ENCODE data around the gene CDK4.

- TF ChIP-seq L3MBTL2 (conservative IDR thresholded peaks at IDR 0.05), result no peak
- TF ChIP-seq ELF4 (IDR thresholded peaks at IDR 0.05), result no peak
- no peak for TF ChIP-seq BHLHE40 (IDR thresholded peaks at IDR 0.05; ENCODE audit: borderline replicate concordance)
- no peak for TF ChIP-seq HDGF (IDR thresholded peaks at IDR 0.05; ENCODE audit: borderline replicate concordance)
- no peak for TF ChIP-seq LEF1 (IDR thresholded peaks at IDR 0.05; ENCODE audit: borderline replicate concordance)
- no peak for TF ChIP-seq FOXM1 (IDR thresholded peaks at IDR 0.05; ENCODE audit: borderline replicate concordance)
- no peak for TF ChIP-seq PKNOX1 (IDR thresholded peaks at IDR 0.05)
- TF ChIP-seq SUZ12 (IDR thresholded peaks at IDR 0.05), result no peak
- TF ChIP-seq FOXK2 (IDR thresholded peaks at IDR 0.05), result no peak
- TF ChIP-seq SP1 (IDR thresholded peaks at IDR 0.05), result no peak
- TF ChIP-seq NFRKB (IDR thresholded peaks at IDR 0.05), result no peak
Measured at GRCh38 chr12:57735198-57735855, 16.8 kb downstream of the CDK4 start.

Measured in HEK293T (cell line).